Astrocyte (in vitro differentiated cells and primary cell): ENCODE measurements around the gene CHEK2. TPM values are rescaled to one million over a fixed set of nuclear protein-coding genes. Genes with fewer than 3 reads are reported as not detected.
"Not testable (repeated sequence)": the region's sequence is repeated elsewhere in the genome, so short reads cannot be mapped to it uniquely, and the experiment has no call there.

Experiments used
- DNase-seq: peaks from one replicate; pipeline ENCODE4 v3.0.0-alpha.2; 2010; ENCODE audit warnings: low read depth
- FAIRE-seq: peaks from 2 replicates; lab custom pipeline; 2011; peaks lifted over from hg19 to GRCh38; lab: Jason Lieb, UNC
- H2AFZ ChIP-seq: 2 replicates; pipeline ENCODE4 v1.6.0; 2012; ENCODE audit warnings: low read depth, low read length, inconsistent platforms
- H3K27ac ChIP-seq: 2 replicates; pipeline ENCODE4 v1.5.1; 2011; ENCODE audit warnings: low read depth, low read length, inconsistent platforms
- H3K27me3 ChIP-seq: 2 replicates; pipeline ENCODE4 v1.6.0; 2011; ENCODE audit warnings: low read length, inconsistent platforms; ENCODE audit not compliant: insufficient read depth
- H3K36me3 ChIP-seq: 2 replicates; pipeline ENCODE4 v1.5.1; 2011; ENCODE audit warnings: low read length, inconsistent platforms; ENCODE audit not compliant: insufficient read depth
- H3K4me1 ChIP-seq: 2 replicates; pipeline ENCODE4 v1.5.1; 2011; ENCODE audit warnings: low read length, inconsistent platforms; ENCODE audit not compliant: insufficient read depth
- H3K4me2 ChIP-seq: 2 replicates; pipeline ENCODE4 v1.6.0; 2012; ENCODE audit warnings: low read length, inconsistent platforms
- H3K4me3 ChIP-seq: 2 replicates; pipeline ENCODE4 v1.5.1; 2011; ENCODE audit warnings: low read depth, mild to moderate bottlenecking, low read length, inconsistent platforms; ENCODE audit not compliant: insufficient read depth
- H3K79me2 ChIP-seq: 2 replicates; pipeline ENCODE4 v1.6.0; 2012; ENCODE audit warnings: mild to moderate bottlenecking, low read length, inconsistent platforms; ENCODE audit not compliant: insufficient read depth
- H3K9ac ChIP-seq: 2 replicates; pipeline ENCODE4 v1.6.0; 2012; ENCODE audit warnings: mild to moderate bottlenecking, low read length, inconsistent platforms
- H3K9me3 ChIP-seq: 2 replicates; pipeline ENCODE4 v1.5.1; 2012; ENCODE audit warnings: low read depth, mild to moderate bottlenecking, low read length, inconsistent platforms; ENCODE audit not compliant: insufficient read depth
- H4K20me1 ChIP-seq: 2 replicates; pipeline ENCODE4 v1.6.0; 2012; ENCODE audit warnings: low read length, inconsistent platforms; ENCODE audit not compliant: insufficient read depth
- H3K27ac Mint-ChIP-seq: one replicate; pipeline ENCODE4 v1.8.0; 2021; ENCODE audit warnings: mild to moderate bottlenecking, mixed read lengths; ENCODE audit not compliant: unreplicated experiment
- H3K27me3 Mint-ChIP-seq: one replicate; pipeline ENCODE4 v1.8.0; 2021; ENCODE audit warnings: low read depth, mixed read lengths; ENCODE audit not compliant: unreplicated experiment
- H3K36me3 Mint-ChIP-seq: one replicate; pipeline ENCODE4 v1.8.0; 2021; ENCODE audit warnings: low read depth, mixed read lengths; ENCODE audit not compliant: unreplicated experiment
- H3K4me1 Mint-ChIP-seq: one replicate; pipeline ENCODE4 v1.8.0; 2021; ENCODE audit warnings: low read depth, mixed read lengths; ENCODE audit not compliant: unreplicated experiment
- H3K4me3 Mint-ChIP-seq: one replicate; pipeline ENCODE4 v1.8.0; 2021; ENCODE audit warnings: mild to moderate bottlenecking, moderate library complexity, mixed read lengths; ENCODE audit not compliant: unreplicated experiment
- H3K9me3 Mint-ChIP-seq: one replicate; pipeline ENCODE4 v1.8.0; 2021; ENCODE audit warnings: mild to moderate bottlenecking, mixed read lengths; ENCODE audit not compliant: unreplicated experiment
- total RNA-seq: library from RNA; stranded (reverse); gene quantifications from 2 replicates; pipeline ENCODE4 v1.2.1, GENCODE V29; 2021

Gene CHEK2
- total RNA-seq, 1 donor from 2014 or later: 5.7 TPM

GRCh38 chr22:28689796-28690195, 51.8 kb downstream of the CHEK2 start:
- not testable (repeated sequence) for H3K36me3 ChIP-seq, H3K79me2 ChIP-seq, H2AFZ ChIP-seq, H3K9me3 ChIP-seq, H3K36me3 Mint-ChIP-seq, H3K9me3 Mint-ChIP-seq, H3K27ac ChIP-seq, H3K27ac Mint-ChIP-seq, H3K27me3 ChIP-seq, H3K4me3 Mint-ChIP-seq, H3K9ac ChIP-seq, H3K4me1 ChIP-seq, H3K4me1 Mint-ChIP-seq, FAIRE-seq, H4K20me1 ChIP-seq, DNase-seq, H3K4me2 ChIP-seq, H3K4me3 ChIP-seq
- peaks cover 56% of the 10 kb centered on the region for H3K27me3 Mint-ChIP-seq

GRCh38 chr22:28682966-28683365, 58.7 kb downstream of the CHEK2 start:
- H3K4me3 Mint-ChIP-seq, H3K27ac Mint-ChIP-seq, H3K9me3 ChIP-seq, FAIRE-seq, H3K4me2 ChIP-seq, H3K79me2 ChIP-seq, H3K36me3 ChIP-seq, H4K20me1 ChIP-seq, H3K27me3 ChIP-seq, H3K4me1 Mint-ChIP-seq, H3K4me3 ChIP-seq, H3K27ac ChIP-seq, H3K36me3 Mint-ChIP-seq, H3K9ac ChIP-seq, H3K9me3 Mint-ChIP-seq, DNase-seq, H2AFZ ChIP-seq, H3K4me1 ChIP-seq: not testable (repeated sequence)
- H3K27me3 Mint-ChIP-seq: peaks cover 66% of the 10 kb centered on the region

GRCh38 chr22:28680813-28681490, 60.7 kb downstream of the CHEK2 start:
- H3K36me3 Mint-ChIP-seq, H3K9ac ChIP-seq, H3K27ac ChIP-seq, H2AFZ ChIP-seq, H3K79me2 ChIP-seq, H3K4me1 Mint-ChIP-seq, H3K4me3 ChIP-seq, H4K20me1 ChIP-seq, FAIRE-seq, H3K36me3 ChIP-seq, H3K4me1 ChIP-seq, H3K9me3 Mint-ChIP-seq, H3K27ac Mint-ChIP-seq, H3K9me3 ChIP-seq, H3K4me2 ChIP-seq: not testable (repeated sequence)
- Mint-ChIP-seq H3K27me3 (peaks cover 56% of the 10 kb centered on the region), H3K4me3 (peak overlapping the region; percentile 85)
- peaks cover 10% of the 10 kb centered on the region for H3K27me3 ChIP-seq
- peak; percentile 13 for DNase-seq

- DNase-seq: peak; percentile 56
Measured at GRCh38 chr22:28679611-28680287, 61.9 kb downstream of the CHEK2 start, which contains the start of gene TTC28. Gene TTC28, minus strand, starts transcription at chr22:28679840. Its CDS starts 117 bp downstream, at chr22:28679723.

GRCh38 chr22:28678778-28679610, 62.6 kb downstream of the CHEK2 start:
- peak overlapping the region; percentile 79 for H3K4me3 Mint-ChIP-seq
- Histone ChIP-seq H3K27me3 (peaks cover 17% of the 10 kb centered on the region), H3K9ac (peak overlapping the region; percentile 78), H3K4me3 (peak overlapping the region; percentile 64), H3K4me2 (peak overlapping the region; percentile 92), H2AFZ (peak overlapping the region; percentile 92), H4K20me1 (peaks cover 13% of the 10 kb centered on the region)
- not testable (repeated sequence) for H3K4me1 ChIP-seq, H3K27ac ChIP-seq, H3K36me3 Mint-ChIP-seq, H3K4me1 Mint-ChIP-seq, FAIRE-seq, H3K9me3 ChIP-seq, H3K36me3 ChIP-seq, DNase-seq, H3K79me2 ChIP-seq, H3K27ac Mint-ChIP-seq, H3K9me3 Mint-ChIP-seq
- peaks cover 52% of the 10 kb centered on the region for H3K27me3 Mint-ChIP-seq

More at GRCh38 chr22:28679611-28680287, 61.9 kb downstream of the CHEK2 start, which contains the start of gene TTC28:
- peaks cover 58% of the 10 kb centered on the region for H3K27me3 Mint-ChIP-seq
- not testable (repeated sequence) for H3K36me3 ChIP-seq, FAIRE-seq, H3K79me2 ChIP-seq, H4K20me1 ChIP-seq, H3K4me1 ChIP-seq, H3K4me1 Mint-ChIP-seq, H3K36me3 Mint-ChIP-seq, H3K27ac ChIP-seq, H3K27ac Mint-ChIP-seq, H3K9me3 Mint-ChIP-seq, H3K9me3 ChIP-seq
- Histone ChIP-seq H3K4me3 (peak within 1 kb of the TSS; percentile 64), H3K9ac (peak within 1 kb of the TSS; percentile 78), H2AFZ (peak within 1 kb of the TSS; percentile 92), H3K4me2 (peak within 1 kb of the TSS; percentile 92), H3K27me3 (peaks cover 17% of the 10 kb centered on the region)
- peak within 1 kb of the TSS; percentile 85 for H3K4me3 Mint-ChIP-seq
